Liver (tissue), 3 donors: ENCODE results near the gene FOXN4.

Experiments used
- ATF3 ChIP-seq: IDR thresholded peaks from 2 replicates; pipeline ENCODE4 v1.6.1; 2016; ENCODE audit warnings: antibody characterized with exemption
- CTCF ChIP-seq: fragments of 150-350 bp; IDR thresholded peaks from 2 replicates; pipeline ENCODE4 v1.5.1; 2017; ENCODE audit warnings: improper control_type of control experiment, low read depth, low read length; ENCODE audit not compliant: missing input control
- FOXA1 ChIP-seq: IDR thresholded peaks from 2 replicates; pipeline ENCODE4 v1.6.1; 2016; ENCODE audit warnings: antibody characterized with exemption
- GABPA ChIP-seq, 2 donors: IDR thresholded peaks in 1 of 2; conservative IDR thresholded peaks in 1 of 2; 2 replicates each; pipeline ENCODE4 v1.6.1; 2016; ENCODE audit warnings: antibody characterized with exemption in 2 of 2, mild to moderate bottlenecking in 1 of 2, moderate library complexity in 1 of 2
- HNF4A ChIP-seq, 2 donors: conservative IDR thresholded peaks; 2 replicates each; pipeline ENCODE4 v1.6.1; 2016; ENCODE audit warnings: antibody characterized with exemption in 2 of 2, mild to moderate bottlenecking in 2 of 2
- JUND ChIP-seq, 2 donors: IDR thresholded peaks; 2 replicates each; pipeline ENCODE4 v1.6.1; 2016; ENCODE audit warnings: antibody characterized with exemption in 2 of 2
- MAX ChIP-seq: IDR thresholded peaks from 2 replicates; pipeline ENCODE4 v1.6.1; 2016; ENCODE audit warnings: antibody characterized with exemption
- NR2F2 ChIP-seq: IDR thresholded peaks from 2 replicates; pipeline ENCODE4 v1.6.1; 2016; ENCODE audit warnings: antibody characterized with exemption
- RAD21 ChIP-seq, 2 donors: IDR thresholded peaks; 2 replicates each; pipeline ENCODE4 v1.6.1; 2016; ENCODE audit warnings: antibody characterized with exemption in 2 of 2, mild to moderate bottlenecking in 2 of 2
- REST ChIP-seq: IDR thresholded peaks from 2 replicates; pipeline ENCODE4 v1.6.1; 2016; ENCODE audit warnings: antibody characterized with exemption, mild to moderate bottlenecking
- RXRA ChIP-seq, 2 donors: IDR thresholded peaks; 2 replicates each; pipeline ENCODE4 v1.6.1; 2017 to 2018; ENCODE audit warnings: antibody characterized with exemption in 2 of 2, mild to moderate bottlenecking in 1 of 2
- TAF1 ChIP-seq: conservative IDR thresholded peaks from 2 replicates; pipeline ENCODE4 v1.6.1; 2016; ENCODE audit warnings: antibody characterized with exemption, mild to moderate bottlenecking
- ZBTB33 ChIP-seq: IDR thresholded peaks from 2 replicates; pipeline ENCODE4 v1.6.1; 2016; ENCODE audit warnings: antibody characterized with exemption
- donor health status: healthy.
- donor health status: healthy.

- TF ChIP-seq JUND (IDR thresholded peaks at IDR 0.05) (no peak), FOXA1 (no peak), CTCF (no peak), MAX (no peak), REST (no peak), TAF1 (no peak), ATF3 (no peak), RAD21 (IDR thresholded peaks at IDR 0.05) (no peak), GABPA (IDR thresholded peaks at IDR 0.05 in 1 of 2, conservative IDR thresholded peaks at IDR 0.05 in 1 of 2) (no peak), NR2F2 (no peak), ZBTB33 (no peak), HNF4A (conservative IDR thresholded peaks at IDR 0.05) (no peak), RXRA (IDR thresholded peaks at IDR 0.05) (no peak)
Observed at GRCh38 chr12:109234012-109234411, 75.1 kb downstream of the FOXN4 start.
